ENCODE results near the gene CBFA2T2.
"Not testable (repeated sequence)": the region's sequence is repeated elsewhere in the genome, so short reads cannot be mapped to it uniquely, and the experiment has no call there.

CBFA2T2 gene

DNA sequence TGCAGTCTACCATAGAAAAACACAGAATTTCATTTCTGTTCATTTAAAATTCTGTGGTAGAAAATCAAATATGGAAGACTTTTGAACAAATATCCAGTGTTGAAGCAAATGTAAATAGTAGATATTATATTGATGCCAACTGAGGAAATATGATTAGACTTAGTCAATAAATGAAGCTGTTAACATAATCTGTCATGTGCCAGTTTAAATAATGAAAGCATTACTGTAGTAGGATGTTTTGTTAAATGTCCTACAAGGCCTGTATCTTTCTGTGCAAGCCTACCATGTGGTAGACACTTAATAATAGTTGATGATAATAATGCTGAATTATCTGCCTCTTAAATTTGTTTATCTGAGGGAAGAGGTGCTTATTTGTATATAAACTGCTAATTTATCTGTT, 55.9 kb downstream of the CBFA2T2 start:
- DNase-seq (ENCODE audit: low read depth in 1 of 2, low spot score in 1 of 2): no peak

DNA sequence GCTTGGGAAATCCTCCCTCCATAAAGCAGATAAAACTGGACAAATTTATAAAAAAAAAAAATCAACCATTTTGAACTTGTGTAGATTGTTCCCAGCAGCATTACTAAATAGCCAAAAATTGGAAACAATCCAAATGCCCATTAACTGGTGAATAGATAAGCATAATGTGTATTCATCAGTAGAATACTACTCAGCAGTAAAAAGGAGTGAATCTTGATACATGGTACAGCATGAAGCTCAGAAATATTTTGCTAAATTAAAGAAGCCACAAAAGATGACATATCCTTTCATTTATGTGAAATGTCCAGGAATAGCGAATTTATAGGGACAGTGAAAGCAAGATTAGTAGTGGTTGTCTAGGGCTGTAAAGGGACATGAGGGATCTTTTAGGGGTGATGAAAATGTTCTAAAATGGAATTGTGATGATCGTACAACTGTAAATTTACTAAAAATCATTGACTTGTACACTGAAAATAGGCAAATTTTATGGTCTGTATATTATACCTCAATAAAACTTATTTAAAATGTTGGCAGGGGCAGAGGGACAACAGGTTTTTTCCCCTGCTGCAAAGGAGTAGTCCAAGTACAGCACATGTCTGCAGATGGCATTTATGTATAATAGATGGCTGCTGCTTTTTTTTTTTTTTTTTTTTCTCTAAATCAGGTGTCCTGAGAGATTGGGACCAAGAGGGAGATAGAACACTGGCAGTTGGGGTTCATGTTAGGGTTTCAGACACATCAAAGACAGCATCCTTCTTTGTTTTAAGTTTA, 59.5 kb downstream of the CBFA2T2 start:
- no peak for DNase-seq (ENCODE audit: low read depth in 1 of 2, low spot score in 1 of 2)

DNA sequence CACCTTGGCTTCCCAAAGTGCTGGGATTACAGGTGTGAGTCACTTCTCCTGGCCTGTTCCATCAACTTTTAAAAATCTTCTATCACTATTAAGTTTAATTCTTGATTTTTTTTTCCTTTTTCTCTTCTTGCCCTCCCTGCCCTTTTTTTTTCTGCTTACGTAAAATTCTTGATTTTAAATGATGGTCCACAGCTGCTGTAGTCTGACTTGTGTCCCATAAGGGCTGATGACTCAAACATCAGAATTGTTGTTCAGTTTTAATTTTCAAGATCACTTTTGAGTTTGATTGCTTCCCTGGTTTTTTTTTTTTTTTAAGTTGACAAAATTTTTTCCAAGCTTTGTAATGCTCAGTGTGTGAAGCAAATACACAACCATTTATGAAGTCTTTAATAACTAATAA, 61.9 kb downstream of the CBFA2T2 start:
- no peak for DNase-seq (ENCODE audit: low read depth in 1 of 2, low spot score in 1 of 2)

DNA sequence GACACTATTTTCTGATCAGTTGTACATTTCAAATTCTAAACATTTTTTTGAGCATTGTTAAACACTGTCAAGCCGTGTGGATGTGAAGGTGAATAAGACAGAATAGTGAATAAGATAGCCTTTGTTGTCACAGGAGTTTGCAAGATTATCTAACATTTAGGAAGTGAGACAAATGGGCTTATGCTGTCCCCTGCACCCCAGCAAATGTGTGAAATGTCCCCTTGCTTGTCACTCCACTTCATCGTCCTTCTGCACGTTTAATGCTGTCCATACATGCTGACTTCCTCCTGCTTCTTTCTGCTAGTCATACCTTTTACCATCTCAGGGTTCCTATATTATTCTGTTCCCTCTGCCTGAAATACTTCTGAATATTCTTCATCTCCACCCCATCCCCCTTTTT, 62.6 kb downstream of the CBFA2T2 start:
- no peak for DNase-seq (ENCODE audit: low read depth in 1 of 2, low spot score in 1 of 2)

DNA sequence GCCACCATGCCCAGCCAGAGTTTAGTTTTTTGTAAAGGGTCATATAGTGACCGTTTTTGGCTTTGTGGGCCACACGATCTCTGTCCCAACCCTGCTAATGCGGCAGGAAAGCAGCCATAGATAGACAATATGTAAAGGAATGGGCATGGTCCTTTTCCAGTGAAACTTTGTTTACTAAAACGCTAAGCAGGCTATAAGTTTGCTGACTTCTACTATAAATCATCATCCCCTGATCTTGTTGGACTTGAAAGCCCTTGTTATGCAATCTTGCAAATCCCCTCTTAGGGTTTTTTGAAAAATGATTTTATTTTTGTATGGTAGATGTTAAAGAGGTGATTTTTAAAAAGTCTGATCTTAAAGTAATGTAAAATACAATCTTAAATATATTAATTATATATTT, 63.6 kb downstream of the CBFA2T2 start:
- DNase-seq (ENCODE audit: low read depth in 1 of 2, low spot score in 1 of 2): no peak

DNA sequence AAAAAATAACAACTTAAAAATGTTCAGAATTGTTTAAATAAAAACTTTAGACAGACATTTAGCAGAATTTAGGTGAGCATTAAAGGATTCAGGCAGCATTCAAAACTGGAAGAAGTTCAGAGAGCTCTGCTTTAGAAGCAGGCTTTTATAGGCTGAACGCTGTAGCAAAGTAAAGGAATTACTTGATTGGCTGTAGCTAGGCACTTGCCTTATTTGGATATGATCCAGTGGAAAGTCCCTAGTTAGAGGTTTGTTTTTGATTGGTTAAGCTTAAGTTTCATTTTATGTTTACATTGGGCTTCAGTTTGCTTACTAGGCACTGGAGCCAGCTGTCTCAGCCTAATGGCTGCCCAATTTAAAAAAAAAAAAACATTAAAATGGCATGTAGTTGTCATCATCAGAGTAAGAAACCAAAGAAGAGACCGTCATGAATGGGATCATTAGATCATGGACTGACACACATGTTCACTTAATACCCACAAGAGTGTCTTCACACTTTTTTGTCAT, 65.1 kb downstream of the CBFA2T2 start:
- peak in 1 of 2 donors; percentile 3 for DNase-seq (ENCODE audit: low read depth in 1 of 2, low spot score in 1 of 2)

DNA sequence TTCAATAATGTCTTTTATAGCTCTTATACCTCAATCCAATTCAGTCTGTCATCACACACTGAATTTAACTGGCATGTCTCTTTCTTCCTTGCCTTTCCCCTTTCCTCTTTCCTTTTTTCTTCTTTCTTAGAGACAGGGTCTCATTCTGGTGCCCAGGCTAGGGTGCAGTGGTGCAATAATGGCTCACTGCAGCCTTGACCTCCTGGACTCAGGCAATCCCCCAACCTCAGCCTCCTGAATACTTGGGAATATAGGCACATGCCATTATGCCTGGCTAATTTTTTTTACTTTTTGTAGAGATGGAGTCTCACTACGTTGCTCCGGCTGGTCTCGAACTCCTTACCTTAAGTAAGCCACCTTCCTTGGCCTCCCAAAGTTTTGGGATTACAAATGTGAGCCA, 65.9 kb downstream of the CBFA2T2 start:
- no peak for DNase-seq (ENCODE audit: low read depth in 1 of 2, low spot score in 1 of 2)

DNA sequence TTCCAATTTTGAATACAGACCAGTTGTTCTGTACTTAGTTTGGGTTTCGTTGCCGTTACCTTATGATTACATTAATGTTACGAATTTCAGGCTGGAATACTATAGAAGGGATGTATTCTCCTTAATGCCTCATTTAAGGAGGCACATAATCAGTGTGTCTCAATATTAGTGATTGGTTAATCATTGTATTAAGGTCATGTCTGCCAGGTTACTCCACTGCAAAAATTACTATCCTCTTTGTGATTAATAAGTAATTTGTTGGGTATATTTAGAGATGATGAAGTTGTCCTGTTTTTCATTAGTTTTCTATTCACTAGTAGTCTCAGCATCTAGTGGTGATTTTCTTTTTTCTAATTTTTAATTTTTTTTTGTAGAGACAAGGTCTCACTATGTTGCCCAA, 66.3 kb downstream of the CBFA2T2 start:
- no peak for DNase-seq (ENCODE audit: low read depth in 1 of 2, low spot score in 1 of 2)

DNA sequence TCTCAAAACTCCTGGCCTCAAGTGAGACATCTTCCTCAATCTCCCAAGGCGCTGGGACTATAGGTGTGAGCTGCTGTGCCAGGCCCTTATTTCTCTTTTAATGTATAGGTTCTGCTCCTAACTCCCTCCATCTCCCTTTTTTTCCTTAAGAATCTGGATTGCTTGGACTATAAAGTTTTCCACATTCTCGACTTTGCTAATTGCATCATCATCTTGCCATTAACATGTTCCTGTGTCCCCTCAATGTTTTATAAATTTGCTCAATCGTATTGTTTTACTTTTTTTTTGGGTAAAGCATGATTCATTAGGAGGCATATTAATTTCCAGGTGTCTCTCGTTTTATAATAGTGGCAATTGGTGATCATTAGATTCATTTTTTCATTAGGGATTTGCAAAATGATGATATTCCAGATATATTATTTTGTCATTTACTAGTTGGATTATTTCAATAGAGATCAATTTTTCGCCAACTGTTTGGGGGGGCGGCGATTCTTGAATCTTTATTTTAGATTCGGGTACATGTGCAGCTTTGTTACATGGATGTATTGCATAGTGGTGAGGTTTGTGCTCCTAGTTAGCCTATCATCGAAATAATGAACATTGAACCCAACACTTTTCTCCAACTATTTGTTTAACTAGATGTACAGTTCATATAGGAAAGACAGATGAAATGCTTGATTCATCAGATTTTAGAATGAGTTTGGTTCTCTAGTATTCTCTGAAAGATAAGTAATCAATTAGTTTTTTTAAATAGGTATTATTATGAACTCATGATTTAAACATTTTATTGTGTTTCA, 68.7 kb downstream of the CBFA2T2 start:
- no peak for DNase-seq (ENCODE audit: low read depth in 1 of 2, low spot score in 1 of 2)

DNA sequence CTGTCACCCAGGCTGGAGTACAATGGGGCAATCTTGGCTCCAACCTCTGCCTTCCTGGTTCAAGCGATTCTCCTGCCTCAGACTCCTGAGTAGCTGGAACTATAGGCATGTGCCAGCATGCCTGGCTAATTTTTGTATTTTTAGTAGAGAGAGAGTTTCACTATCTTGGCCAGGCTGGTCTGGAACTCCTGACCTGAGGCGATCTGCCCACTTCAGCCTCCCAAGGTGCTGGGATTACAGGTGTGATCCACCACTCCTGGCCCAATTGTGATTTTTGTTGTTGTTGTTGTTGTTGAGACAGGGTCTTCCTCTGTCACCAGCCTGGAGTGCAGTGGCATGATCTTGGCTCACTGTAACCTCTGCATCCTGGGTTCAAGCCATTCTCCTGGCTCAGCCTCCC, 69.3 kb downstream of the CBFA2T2 start:
- no peak for DNase-seq (ENCODE audit: low read depth in 1 of 2, low spot score in 1 of 2)

DNA sequence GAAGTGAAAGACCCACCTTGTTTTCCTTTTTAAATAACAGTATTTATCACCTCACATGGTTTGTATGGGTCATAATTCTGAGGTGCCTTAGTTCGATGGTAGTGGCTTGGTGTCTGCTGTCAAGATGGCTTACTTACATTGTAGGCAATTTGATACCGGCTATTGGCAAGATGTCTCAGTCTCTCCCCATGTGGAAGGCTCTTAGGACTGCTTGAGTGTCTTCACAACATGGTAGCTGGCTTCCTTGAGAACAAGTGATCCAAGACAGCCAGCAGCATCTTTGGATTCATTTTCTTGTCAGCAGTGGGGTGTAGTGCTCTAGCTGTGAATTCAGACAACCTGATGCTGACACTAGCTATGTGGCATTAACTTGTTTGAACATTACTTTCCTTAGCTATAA, 70.1 kb downstream of the CBFA2T2 start:
- DNase-seq (ENCODE audit: low read depth in 1 of 2, low spot score in 1 of 2): no peak

DNA sequence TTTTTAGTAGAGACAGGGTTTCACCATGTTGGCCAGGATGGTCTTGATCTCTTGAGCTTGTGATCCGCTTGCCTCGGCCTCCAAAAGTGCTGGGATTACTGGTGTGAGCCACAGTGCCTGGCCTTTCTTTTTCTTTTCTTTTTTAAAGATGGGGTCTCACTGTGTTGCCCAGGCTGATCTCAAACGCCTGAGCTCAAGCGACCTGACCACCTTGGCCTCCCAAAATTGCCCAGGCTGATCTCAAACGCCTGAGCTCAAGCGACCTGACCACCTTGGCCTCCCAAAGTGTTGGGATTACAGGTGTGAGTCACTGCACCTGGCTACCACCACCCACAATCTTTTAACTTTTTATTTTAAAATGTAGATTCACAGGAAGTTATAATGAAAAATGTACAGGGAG, 71.2 kb downstream of the CBFA2T2 start:
- not testable (repeated sequence) for DNase-seq (ENCODE audit: low read depth in 1 of 2, low spot score in 1 of 2)

DNA sequence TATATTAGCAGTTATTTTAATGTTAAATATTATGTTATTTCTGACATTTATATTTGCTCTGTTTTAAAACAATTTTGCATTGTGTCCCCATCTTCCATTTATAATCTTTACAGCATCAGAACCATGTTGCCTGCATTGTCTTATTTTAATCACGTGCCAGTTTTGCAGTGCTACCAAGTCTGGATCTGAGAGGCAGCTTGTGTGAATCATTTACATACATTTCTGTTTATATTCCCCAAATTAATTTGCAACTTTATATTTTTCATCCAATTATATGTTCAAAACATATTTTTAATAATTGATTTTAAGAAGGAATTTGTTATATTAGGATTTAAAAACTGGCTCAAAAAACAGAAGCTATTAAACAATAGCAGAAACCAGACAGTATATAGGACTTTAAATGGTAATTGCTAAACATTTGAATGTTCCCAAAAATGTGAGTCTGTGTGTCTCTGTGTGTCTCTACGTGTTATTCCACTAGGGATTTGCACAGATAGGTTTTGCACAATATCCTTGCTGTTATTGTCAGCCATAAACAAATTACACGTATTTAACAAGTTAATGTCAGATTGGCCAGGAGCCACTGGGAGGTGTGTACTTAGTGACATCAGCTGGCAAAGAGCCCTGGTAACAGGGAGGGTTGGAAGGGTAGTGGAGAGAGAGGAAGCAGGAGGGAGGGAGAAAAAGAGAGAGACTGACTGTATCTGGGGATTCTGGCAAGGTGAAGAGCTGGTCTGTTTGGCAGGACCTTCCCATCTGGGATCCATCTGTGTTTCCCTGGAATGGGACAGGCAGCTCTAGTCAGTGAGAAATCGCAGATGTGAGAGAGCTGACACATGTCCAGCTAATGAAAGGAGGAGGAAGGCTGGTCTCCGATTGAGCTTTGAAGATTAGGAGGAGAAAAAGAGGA, 72.1 kb downstream of the CBFA2T2 start:
- no peak for DNase-seq (ENCODE audit: low read depth in 1 of 2, low spot score in 1 of 2)

DNA sequence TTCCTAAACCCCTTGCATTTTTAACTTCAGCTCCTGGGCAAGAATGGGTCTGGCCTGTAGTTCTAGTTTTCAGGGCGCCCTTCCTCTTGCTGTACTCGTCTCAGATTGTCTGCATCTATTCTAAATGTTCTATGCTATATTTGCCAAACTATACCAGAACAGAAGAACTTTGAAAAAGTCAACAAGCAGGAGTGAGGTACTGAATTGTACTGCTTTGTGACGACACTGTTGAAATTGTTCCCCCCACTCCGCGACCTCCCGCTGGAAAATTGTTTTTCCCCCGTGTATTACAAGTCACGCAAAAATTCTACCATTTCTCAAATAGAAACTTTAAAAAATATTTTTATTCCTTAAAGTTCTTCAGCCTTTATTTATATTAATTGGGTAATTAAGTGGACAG, 73.9 kb downstream of the CBFA2T2 start:
- DNase-seq (ENCODE audit: low read depth in 1 of 2, low spot score in 1 of 2): no peak

DNA sequence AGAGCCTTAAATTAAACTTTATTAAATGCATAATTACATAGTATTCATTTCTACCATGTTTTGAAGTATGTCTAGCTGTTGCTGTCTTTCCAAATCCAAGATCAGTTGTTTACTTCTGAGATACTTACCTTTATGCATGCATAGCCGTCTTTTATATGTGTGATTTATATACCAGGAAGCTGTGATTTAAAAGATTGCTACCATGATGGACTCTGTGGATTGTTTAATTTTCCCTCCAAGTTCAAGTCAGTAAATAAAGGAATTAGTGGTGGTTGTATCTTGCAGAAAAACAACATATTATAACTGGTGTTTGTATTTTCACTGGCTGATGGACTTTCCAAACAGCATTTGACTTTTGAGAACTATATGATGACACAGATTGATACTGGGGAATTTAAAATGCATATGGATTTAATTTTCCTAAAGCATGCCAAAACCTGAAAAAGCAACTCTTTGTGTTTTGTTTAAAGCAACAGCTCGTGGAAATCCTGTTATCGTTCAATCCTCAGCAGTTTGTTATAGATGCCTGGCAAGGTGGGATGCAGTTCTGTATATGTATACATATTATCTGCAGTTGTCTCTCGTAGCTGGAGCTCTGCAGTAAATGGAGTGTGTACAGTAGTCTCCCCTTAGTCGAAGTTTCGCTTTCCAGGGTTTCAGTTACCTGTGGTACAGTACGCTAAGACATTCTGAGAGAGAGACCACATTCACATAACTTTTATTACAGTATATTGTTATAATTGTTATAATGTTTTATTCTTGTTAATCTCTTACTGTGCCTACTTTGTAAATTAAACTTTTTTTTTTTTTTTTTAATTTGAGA, 77.1 kb downstream of the CBFA2T2 start:
- DNase-seq (ENCODE audit: low read depth in 1 of 2, low spot score in 1 of 2): no peak

DNA sequence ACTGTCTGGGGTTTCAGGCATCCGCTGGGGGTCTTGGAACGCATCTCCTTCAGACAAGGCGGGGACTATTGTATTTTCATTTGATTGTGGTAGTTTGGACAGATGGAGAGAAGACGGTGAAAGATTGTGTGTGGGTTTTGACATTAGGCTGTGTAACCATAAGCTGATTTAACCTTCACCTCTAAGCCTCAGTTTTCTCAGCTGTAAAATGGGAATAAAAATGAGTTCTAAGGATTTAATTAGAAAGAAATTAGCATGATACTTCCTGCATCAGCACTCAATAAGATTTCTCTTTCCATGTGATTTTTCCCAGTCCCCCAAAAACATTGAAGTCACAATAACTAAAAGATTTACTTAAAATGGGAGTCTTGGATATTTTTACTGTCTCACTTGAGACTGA, 78.1 kb downstream of the CBFA2T2 start:
- no peak for DNase-seq (ENCODE audit: low read depth in 1 of 2, low spot score in 1 of 2)

DNA sequence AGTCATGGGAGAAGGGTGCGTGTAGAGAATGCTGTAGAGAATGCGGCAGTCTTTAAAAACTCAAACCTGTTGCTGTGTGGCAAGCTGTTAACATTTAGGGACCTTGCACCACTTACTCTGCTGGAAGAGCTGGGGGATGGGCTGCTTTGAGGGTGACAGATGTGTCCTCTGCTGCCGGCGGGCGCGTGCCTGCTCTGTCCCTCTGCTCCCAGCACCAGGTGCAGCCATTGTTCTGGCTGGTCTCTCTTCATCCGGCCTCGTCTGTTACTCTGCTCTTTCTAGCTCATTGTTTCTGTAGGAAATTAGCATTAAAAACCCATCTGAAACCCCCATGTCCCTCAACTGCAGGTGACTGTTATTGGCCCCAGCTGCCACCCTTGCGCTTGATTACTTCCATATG, 78.5 kb downstream of the CBFA2T2 start:
- no peak for DNase-seq (ENCODE audit: low read depth in 1 of 2, low spot score in 1 of 2)

DNA sequence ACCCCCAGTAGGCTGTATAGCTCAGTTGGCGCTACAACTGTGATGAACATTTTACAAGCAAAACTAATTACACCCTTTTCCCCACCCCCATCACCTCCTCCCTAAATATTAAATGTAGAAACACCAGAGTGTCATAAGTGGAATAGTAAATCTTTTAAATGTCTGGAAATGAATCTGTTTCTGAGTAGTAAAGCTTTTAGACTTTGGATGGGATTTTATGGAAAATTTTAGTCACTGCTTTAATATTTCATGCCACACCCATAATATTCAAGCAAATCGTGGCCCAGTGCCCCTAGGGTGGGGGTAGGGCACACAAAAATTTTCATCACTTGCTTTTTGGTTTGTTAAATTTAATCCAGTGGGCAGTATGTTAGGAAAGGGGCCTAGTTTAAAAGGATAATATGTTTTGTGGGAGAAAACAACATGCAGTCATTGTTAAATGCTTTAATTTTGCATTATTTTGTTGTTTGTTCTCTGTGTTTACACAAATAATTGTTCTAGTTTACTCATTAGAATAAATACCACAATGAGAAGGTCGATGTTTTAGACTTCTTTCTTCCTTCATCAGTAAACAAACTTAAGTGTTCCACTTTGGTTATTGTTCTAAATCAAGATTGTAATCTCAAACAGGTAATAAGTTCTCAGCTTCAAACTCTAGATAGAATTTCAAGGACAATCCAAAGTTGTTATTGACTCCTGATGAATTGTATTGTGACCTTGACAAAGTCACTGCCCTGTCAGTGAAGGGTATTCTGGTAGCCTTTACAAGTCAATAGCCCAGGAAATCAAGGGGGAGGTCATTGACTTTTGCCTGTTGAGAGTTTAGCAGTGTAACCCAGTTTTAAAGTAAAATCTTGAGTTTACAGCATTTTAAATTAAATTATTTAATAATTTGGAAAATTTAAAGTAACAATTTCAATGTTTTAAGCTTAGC, 79.2 kb downstream of the CBFA2T2 start:
- DNase-seq (ENCODE audit: low read depth in 1 of 2, low spot score in 1 of 2): no peak

DNA sequence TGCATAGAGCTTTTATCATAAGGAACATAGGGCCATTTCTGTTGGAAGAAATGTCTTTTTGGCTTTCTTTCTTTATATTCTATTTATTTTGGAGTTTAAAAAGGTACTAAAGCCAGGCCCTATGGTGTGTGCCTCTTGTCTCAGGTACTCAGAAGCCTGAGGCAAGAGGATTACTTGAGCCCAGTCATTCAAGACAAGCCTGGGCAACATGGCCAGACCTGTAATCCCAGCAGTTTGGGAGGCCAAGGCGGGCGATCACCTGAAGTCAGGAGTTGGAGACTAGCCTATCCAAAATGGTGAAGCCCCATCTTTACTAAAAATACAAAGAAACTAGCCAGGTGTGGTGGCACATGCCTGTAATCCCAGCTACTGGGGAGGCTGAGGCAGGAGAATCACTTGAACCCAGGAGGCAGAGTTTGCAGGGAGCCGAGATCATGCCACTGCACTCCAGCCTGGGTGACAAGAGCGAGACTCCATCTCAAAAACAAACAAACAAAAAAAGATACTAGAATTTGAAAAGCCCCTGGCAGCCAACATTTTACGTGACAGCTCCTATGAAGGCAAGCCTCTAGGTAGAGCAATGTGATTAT, 80.0 kb downstream of the CBFA2T2 start:
- DNase-seq (ENCODE audit: low read depth in 1 of 2, low spot score in 1 of 2): no peak
